Mesenchymal stem cell (in vitro differentiated cells and primary cell): ENCODE results near the gene NBPF6.
"Not testable (repeated sequence)": the region's sequence is repeated elsewhere in the genome, so short reads cannot be mapped to it uniquely, and the experiment has no call there.

Experiments
- DNase-seq: peaks from one replicate; pipeline ENCODE4 v3.0.0-alpha.2; 2013
- H2AFZ ChIP-seq: one replicate; pipeline ENCODE4 v1.6.1; 2013; ENCODE audit warnings: low read depth, mild to moderate bottlenecking, control low read depth, inconsistent platforms, low read length, moderate library complexity
- H2AK5ac ChIP-seq: 2 replicates; pipeline ENCODE4 v1.6.1; 2013; ENCODE audit warnings: low read length, moderate library complexity, mild to moderate bottlenecking, inconsistent platforms; ENCODE audit not compliant: severe bottlenecking
- H2BK120ac ChIP-seq: one replicate; pipeline ENCODE4 v1.6.1; 2013; ENCODE audit warnings: low read depth, mild to moderate bottlenecking, inconsistent platforms, low read length, moderate library complexity
- H2BK12ac ChIP-seq, 2 experiments: one replicate each; pipeline ENCODE4 v1.6.1; 2013; ENCODE audit warnings: inconsistent platforms in 2 of 2, low read length in 2 of 2, mild to moderate bottlenecking in 2 of 2, moderate library complexity in 2 of 2, control low read depth in 1 of 2
- H2BK15ac ChIP-seq: one replicate; pipeline ENCODE4 v1.6.1; 2013; ENCODE audit warnings: mild to moderate bottlenecking, low read depth, inconsistent platforms; ENCODE audit not compliant: poor library complexity, severe bottlenecking
- H2BK5ac ChIP-seq: 2 replicates; pipeline ENCODE4 v1.6.1; 2013; ENCODE audit warnings: low read depth, mild to moderate bottlenecking, low read length, control low read depth, inconsistent platforms; ENCODE audit not compliant: poor library complexity, severe bottlenecking
- H3K14ac ChIP-seq, 2 experiments: one replicate each; pipeline ENCODE4 v1.6.1; 2013; ENCODE audit warnings: inconsistent platforms in 2 of 2, low read length in 2 of 2, control low read depth in 1 of 2, mild to moderate bottlenecking in 1 of 2, moderate library complexity in 1 of 2
- H3K18ac ChIP-seq, 2 experiments: one replicate each; pipeline ENCODE4 v1.6.1; 2013; ENCODE audit warnings: inconsistent platforms in 2 of 2, low read length in 2 of 2, control low read depth in 1 of 2, low read depth in 1 of 2, mild to moderate bottlenecking in 1 of 2
- H3K23ac ChIP-seq, 2 experiments: one replicate each; pipeline ENCODE4 v1.6.1; 2013; ENCODE audit warnings: inconsistent platforms in 2 of 2, low read length in 2 of 2, mild to moderate bottlenecking in 2 of 2, moderate library complexity in 2 of 2, control low read depth in 1 of 2
- H3K27ac ChIP-seq: 2 replicates; pipeline ENCODE4 v1.5.1; 2013; ENCODE audit warnings: mild to moderate bottlenecking, moderate library complexity, low read length, control low read depth, inconsistent platforms; ENCODE audit not compliant: poor library complexity, severe bottlenecking
- H3K27me3 ChIP-seq, 2 experiments: 2 replicates each; pipeline versions ENCODE4 v1.6.1 to v1.7.0; 2013; ENCODE audit warnings: low read length in 2 of 2, mild to moderate bottlenecking in 2 of 2, moderate library complexity in 2 of 2, control low read depth in 1 of 2, inconsistent platforms in 1 of 2; ENCODE audit not compliant: control insufficient read depth in 1 of 2, insufficient read depth in 1 of 2
- H3K36me3 ChIP-seq, 2 experiments: 2 replicates each; pipeline versions ENCODE4 v1.6.1 to v1.7.0; 2013; ENCODE audit warnings: low read length in 2 of 2, control low read depth in 1 of 2, inconsistent platforms in 1 of 2, low read depth in 1 of 2, mild to moderate bottlenecking in 1 of 2; ENCODE audit not compliant: insufficient read depth in 2 of 2, control insufficient read depth in 1 of 2
- H3K4ac ChIP-seq, 2 experiments: one replicate each; pipeline ENCODE4 v1.6.1; 2013; ENCODE audit warnings: inconsistent platforms in 2 of 2, low read length in 2 of 2, mild to moderate bottlenecking in 2 of 2, moderate library complexity in 2 of 2, control low read depth in 1 of 2, low read depth in 1 of 2
- H3K4me1 ChIP-seq: 2 replicates; pipeline ENCODE4 v1.6.1; 2013; ENCODE audit warnings: low read depth, low read length, control low read depth; ENCODE audit not compliant: control insufficient read depth, insufficient read depth
- H3K4me2 ChIP-seq: 2 replicates; pipeline ENCODE4 v1.6.1; 2013; ENCODE audit warnings: low read length, mild to moderate bottlenecking, inconsistent platforms; ENCODE audit not compliant: poor library complexity, severe bottlenecking
- H3K4me3 ChIP-seq, 2 experiments: 2 replicates each; pipeline versions ENCODE4 v1.5.1 to v1.7.0; 2013; ENCODE audit warnings: low read length in 2 of 2, mild to moderate bottlenecking in 2 of 2, control low read depth in 1 of 2, low read depth in 1 of 2; ENCODE audit not compliant: insufficient read depth in 1 of 2
- H3K79me1 ChIP-seq: replicated peaks from 2 replicates; pipeline ENCODE4 v1.6.1; 2013; ENCODE audit warnings: mild to moderate bottlenecking, control low read depth, low read length, inconsistent platforms; ENCODE audit not compliant: poor library complexity, severe bottlenecking
- H3K9ac ChIP-seq: 2 replicates; pipeline ENCODE4 v1.7.0; 2013; ENCODE audit warnings: mild to moderate bottlenecking, low read length, moderate library complexity
- H3K9me3 ChIP-seq: 2 replicates; pipeline ENCODE4 v1.7.0; 2013; ENCODE audit warnings: mild to moderate bottlenecking, low read length; ENCODE audit not compliant: control insufficient read depth
- H4K8ac ChIP-seq: one replicate; pipeline ENCODE4 v1.6.1; 2013; ENCODE audit warnings: inconsistent platforms, mild to moderate bottlenecking, low read length, moderate library complexity
- H4K91ac ChIP-seq: one replicate; pipeline ENCODE4 v1.6.1; 2013; ENCODE audit warnings: mild to moderate bottlenecking, low read length, inconsistent platforms
- WGBS: methylation state at CpG from one replicate; pipeline ENCODE4 v1.1.7; 2013; ENCODE audit warnings: mixed read lengths; 5-methylcytosine and 5-hydroxymethylcytosine counted together

The NBPF6 gene

GRCh38 chr1:108454521-108454920 lies 4.4 kb downstream of the NBPF6 start:
- H2BK120ac ChIP-seq, H3K9me3 ChIP-seq, H3K4ac ChIP-seq, H2AK5ac ChIP-seq, H3K4me3 ChIP-seq, H3K27me3 ChIP-seq, H2BK12ac ChIP-seq, H4K8ac ChIP-seq, H3K23ac ChIP-seq, H4K91ac ChIP-seq, H2AFZ ChIP-seq, H3K9ac ChIP-seq, H3K4me2 ChIP-seq, H3K36me3 ChIP-seq, H3K79me1 ChIP-seq, DNase-seq, H3K18ac ChIP-seq, H3K27ac ChIP-seq, H2BK15ac ChIP-seq, H3K14ac ChIP-seq, H3K4me1 ChIP-seq, H2BK5ac ChIP-seq: not testable (repeated sequence)
- no CpG with 5 or more reads among the region's 2 CpGs for WGBS

GRCh38 chr1:108458661-108459060 lies 8.5 kb downstream of the NBPF6 start:
- not testable (repeated sequence) for H4K91ac ChIP-seq, H3K79me1 ChIP-seq, H3K9me3 ChIP-seq, H2BK15ac ChIP-seq, H2BK12ac ChIP-seq, H2AFZ ChIP-seq, H3K4ac ChIP-seq, H3K23ac ChIP-seq, H2BK120ac ChIP-seq, H2AK5ac ChIP-seq, H4K8ac ChIP-seq, H3K18ac ChIP-seq, DNase-seq, H3K4me3 ChIP-seq, H3K9ac ChIP-seq, H3K4me1 ChIP-seq, H3K27ac ChIP-seq, H3K36me3 ChIP-seq, H2BK5ac ChIP-seq, H3K4me2 ChIP-seq, H3K27me3 ChIP-seq, H3K14ac ChIP-seq
- WGBS, result no CpG with 5 or more reads among the region's 2 CpGs

- H3K79me1 ChIP-seq, H3K36me3 ChIP-seq, DNase-seq, H3K23ac ChIP-seq, H2AK5ac ChIP-seq, H3K4me1 ChIP-seq, H2BK120ac ChIP-seq, H4K91ac ChIP-seq, H2AFZ ChIP-seq, H2BK15ac ChIP-seq, H2BK5ac ChIP-seq, H3K4ac ChIP-seq, H3K9ac ChIP-seq, H3K4me2 ChIP-seq, H3K18ac ChIP-seq, H3K27me3 ChIP-seq, H3K9me3 ChIP-seq, H3K27ac ChIP-seq, H3K14ac ChIP-seq, H4K8ac ChIP-seq, H2BK12ac ChIP-seq, H3K4me3 ChIP-seq: not testable (repeated sequence)
- no CpG with 5 or more reads among the region's 3 CpGs for WGBS
Measured at GRCh38 chr1:108461758-108462157, 11.6 kb downstream of the NBPF6 start.

GRCh38 chr1:108463962-108464361 lies 13.8 kb downstream of the NBPF6 start:
- not testable (repeated sequence) for H3K36me3 ChIP-seq
- WGBS, result no CpG with 5 or more reads among the region's 3 CpGs

More at GRCh38 chr1:108463962-108464361, 13.8 kb downstream of the NBPF6 start:
- H3K4me2 ChIP-seq, H3K4ac ChIP-seq, H3K4me1 ChIP-seq, H4K91ac ChIP-seq, H2BK5ac ChIP-seq, H2AFZ ChIP-seq, H2BK120ac ChIP-seq, H3K4me3 ChIP-seq, H3K9ac ChIP-seq, H3K27me3 ChIP-seq, DNase-seq, H4K8ac ChIP-seq, H2BK12ac ChIP-seq, H2BK15ac ChIP-seq, H3K18ac ChIP-seq, H3K9me3 ChIP-seq, H3K14ac ChIP-seq, H3K27ac ChIP-seq, H3K23ac ChIP-seq, H3K79me1 ChIP-seq, H2AK5ac ChIP-seq: not testable (repeated sequence)
